ENCODE measurements around the gene SERPINB8. TPM values are rescaled to one million over a fixed set of nuclear protein-coding genes. Genes with fewer than 3 reads are reported as not detected.
A peak's percentile ranks its signal among the peaks of the same experiment; 100 is the strongest.

SERPINB8 gene
- total and polyA plus RNA-seq, 2 of the 13 experiments (the other 11 are each of a cell fraction or from before 2014, with no cell fraction given), result 0.95 to 2.2 TPM

GRCh38 chr18:63936156-63936931, 33.5 kb upstream of the SERPINB8 start:
- H3K36me3 ChIP-seq (replicated peaks in 1 of 2; ENCODE audit: control insufficient read depth in 1 of 2, insufficient read depth in 2 of 2, low read length in 2 of 2), result no peaks in the 10 kb centered on the region
- no peaks in the 10 kb centered on the region for H3K9me3 ChIP-seq (ENCODE audit: low read length)
- ChIA-PET POLR2A (no interaction called here), CTCF (ENCODE audit: low intra/inter-chr PET ratio, low total read pairs) (interaction anchor here (1.1 to 1.6 kb wide), 3 partner anchors 46 to 418 kb away, joined by 3 to 20 read pairs (median 8); no protein-coding TSS in a partner anchor)
- no TSS peak for BruUV-seq (replicated peaks)
- ATAC-seq, result peak; percentile 100
- no peak for FAIRE-seq
- 0 out of 5 replicates have a peak, but pooled peaks cover 0 to 9% of the 10 kb centered on the region in 2 experiments for H3K27me3 ChIP-seq (ENCODE audit: control insufficient read depth in 1 of 2, insufficient read depth in 2 of 2, low read length in 2 of 2)
- 21% methylated on average over 13 of the region's 54 CpGs for WGBS (ENCODE audit: low lambda C conversion rate)
- intact Hi-C loops (cut with micrococcal nuclease; ENCODE audit: unreplicated experiment) (loop anchor here (1.0 kb wide), 2 partner anchors 45 to 418 kb away; no protein-coding TSS in a partner anchor), in situ Hi-C loops (cut with HindIII; ENCODE audit: extremely low pct_ligation_motif_present, low pct_unique_long_range_greater_than_20kb) (no loop called here)
- no peaks in the 10 kb centered on the region for H3K4me1 ChIP-seq (ENCODE audit: insufficient read depth, low read length)
- H2AFZ ChIP-seq (ENCODE audit: low read length), result no peak overlapping the region
- DNase-seq (ENCODE audit: low spot score), result peak; percentile 55
- no peak overlapping the region for H3K9ac ChIP-seq (ENCODE audit: insufficient read depth, low read depth, low read length)
- peak overlapping the region in 1 of 3 experiments; percentile 28; a peak in 1 of 6 replicates for H3K4me3 ChIP-seq (replicated peaks in 1 of 3; ENCODE audit: insufficient read depth in 1 of 3, low read depth in 2 of 3, low read length in 3 of 3)
- peak overlapping the region; percentile 55 for H3K4me2 ChIP-seq (ENCODE audit: low read depth, low read length)
- no peaks in the 10 kb centered on the region for H4K20me1 ChIP-seq (ENCODE audit: insufficient read depth, low read length)
- H3K27ac ChIP-seq (ENCODE audit: extremely low read length, insufficient read depth, low read length), result no peak overlapping the region
- no peaks in the 10 kb centered on the region for H3K79me2 ChIP-seq (ENCODE audit: insufficient read depth, low read length)
- peak; percentile 62 for TF ChIP-seq ELF3 (CRISPR knock-in tag; IDR thresholded peaks at IDR 0.05)
- TF ChIP-seq YY1 (IDR thresholded peaks at IDR 0.05; ENCODE audit: insufficient read depth, insufficient replicate concordance, low read depth, low read length), result peak; percentile 21
- 0 out of 2 replicates have a peak, but pooled peaks have one; percentile 23 for TF ChIP-seq TARDBP (CRISPR knock-in tag; IDR thresholded peaks at IDR 0.05)
- 0 out of 2 replicates have a peak, but pooled peaks have one; percentile 41 for TF ChIP-seq ZMYM4 (CRISPR knock-in tag; IDR thresholded peaks at IDR 0.05)
- 0 out of 2 replicates have a peak, but pooled peaks have one; percentile 31 for TF ChIP-seq NRL (CRISPR knock-in tag; IDR thresholded peaks at IDR 0.05; ENCODE audit: borderline replicate concordance)
- no peak for TF ChIP-seq REXO4 (CRISPR knock-in tag; IDR thresholded peaks at IDR 0.05; ENCODE audit: borderline replicate concordance)
- peak; percentile 52; the same call in 1 of the 2 replicates for TF ChIP-seq HINFP (CRISPR knock-in tag; IDR thresholded peaks at IDR 0.05; ENCODE audit: low read depth)
- TF ChIP-seq TFDP1 (CRISPR knock-in tag; IDR thresholded peaks at IDR 0.05; ENCODE audit: borderline replicate concordance), result peak; percentile 22; the same call in 1 of the 2 replicates
- 0 out of 2 replicates have a peak, but pooled peaks have one; percentile 25 for TF ChIP-seq SPEN (CRISPR knock-in tag; IDR thresholded peaks at IDR 0.05; ENCODE audit: low read depth)
- TF ChIP-seq REPIN1 (CRISPR knock-in tag; IDR thresholded peaks at IDR 0.05; ENCODE audit: borderline replicate concordance, low read depth), result peak; percentile 46; the same call in 1 of the 2 replicates
- 0 out of 2 replicates have a peak, but pooled peaks have one; percentile 9 for TF ChIP-seq EED (CRISPR knock-in tag; IDR thresholded peaks at IDR 0.05)
- peak; percentile 39 for TF ChIP-seq ARID5B (CRISPR knock-in tag; IDR thresholded peaks at IDR 0.05)
- TF ChIP-seq HNRNPLL (IDR thresholded peaks at IDR 0.05; ENCODE audit: low read depth, low read length, poor library complexity, severe bottlenecking), result peak; percentile 40
- no peak for TF ChIP-seq MAFG (CRISPR knock-in tag; IDR thresholded peaks at IDR 0.05)
